HCEC 1CT (cell line): ENCODE measurements around the gene SPDYE17.
"Not testable (repeated sequence)": the region's sequence is repeated elsewhere in the genome, so short reads cannot be mapped to it uniquely, and the experiment has no call there.

ENCODE experiments used
- DNase-seq: peaks from one replicate; pipeline ENCODE4 v3.0.0-alpha.2; 2017

SPDYE17 gene

DNA sequence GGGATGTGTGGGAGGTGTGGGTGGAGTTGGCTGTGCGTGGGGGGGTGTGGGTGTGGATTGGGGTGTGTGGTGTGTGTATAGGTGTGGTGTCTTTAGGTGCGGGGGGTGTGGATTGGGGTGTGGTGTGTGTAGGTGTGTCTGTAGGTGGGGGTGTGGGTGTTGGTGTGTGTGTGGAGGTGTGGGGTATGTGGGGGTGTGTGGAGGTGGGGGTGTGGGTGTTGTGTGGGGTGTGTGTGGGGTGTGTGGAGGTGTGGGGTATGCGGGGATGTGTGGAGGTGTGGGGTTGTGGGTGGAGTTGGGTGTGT lies 33.9 kb downstream of the SPDYE17 start:
- no peak for DNase-seq

DNA sequence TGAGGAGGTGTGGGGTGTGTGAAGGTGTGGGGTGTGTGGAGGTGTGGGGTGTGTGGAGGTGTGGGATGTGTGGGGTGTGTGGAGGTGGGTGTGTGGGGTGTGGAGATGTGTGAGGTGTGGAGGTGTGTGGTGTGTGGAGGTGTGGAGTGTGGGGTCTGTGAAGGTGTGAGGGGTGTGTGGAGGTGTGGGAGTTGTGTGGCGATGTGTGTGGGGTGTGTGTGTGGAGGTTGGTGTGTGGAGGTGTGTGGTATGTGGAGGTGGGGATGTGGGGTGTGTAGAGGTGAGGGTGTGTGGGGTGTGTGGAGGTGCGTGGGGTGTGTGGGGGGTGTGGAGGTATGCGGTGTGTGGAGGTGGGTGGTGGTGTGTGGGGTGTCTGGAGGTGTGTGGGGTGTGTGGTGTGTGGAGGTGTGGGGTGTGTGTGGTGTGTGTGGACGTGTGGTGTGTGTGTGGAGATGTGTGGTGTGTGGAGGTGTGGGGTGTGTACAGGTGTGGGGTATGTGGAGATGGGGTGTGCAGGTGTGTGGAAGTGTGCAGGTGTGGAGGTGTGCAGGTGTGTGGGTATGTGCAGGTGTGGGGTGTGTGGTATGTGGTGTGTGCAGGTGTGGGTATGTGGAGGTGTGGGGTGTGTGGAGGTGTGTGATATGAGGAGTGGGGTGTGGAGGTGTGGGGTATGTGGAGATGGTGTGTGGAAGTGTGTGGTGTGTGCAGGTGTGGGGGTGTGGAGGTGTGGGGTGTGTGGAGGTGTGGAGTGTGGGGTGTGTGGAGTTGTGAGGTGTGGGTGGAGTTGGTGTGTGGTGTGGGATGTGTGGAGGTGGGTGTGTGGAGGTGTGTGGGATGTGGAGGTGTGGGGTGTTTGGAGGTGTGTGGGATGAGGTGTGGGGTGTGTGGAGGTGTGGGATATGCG lies 34.5 kb downstream of the SPDYE17 start:
- DNase-seq, result no peak

DNA sequence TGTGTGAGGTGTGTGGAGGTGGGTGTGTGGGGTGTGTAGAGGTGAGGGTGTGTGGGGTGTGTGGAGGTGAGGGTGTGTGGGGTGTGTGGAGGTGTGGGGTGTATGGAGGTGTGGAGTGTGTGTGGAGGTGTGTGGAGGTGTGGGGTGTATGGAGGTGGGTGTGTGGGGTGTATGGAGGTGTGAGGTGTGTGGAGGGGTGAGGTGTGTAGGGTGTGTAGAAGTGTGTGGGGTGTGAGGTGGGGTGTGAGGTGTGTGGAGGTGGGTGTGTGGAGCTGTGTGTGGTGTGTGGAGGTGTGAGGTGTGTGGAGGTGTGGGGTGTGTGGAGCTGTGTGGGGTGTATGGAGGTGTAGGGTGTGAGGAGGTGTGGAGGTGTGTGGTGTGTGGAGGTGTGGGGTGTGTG lies 35.2 kb downstream of the SPDYE17 start:
- not testable (repeated sequence) for DNase-seq

DNA sequence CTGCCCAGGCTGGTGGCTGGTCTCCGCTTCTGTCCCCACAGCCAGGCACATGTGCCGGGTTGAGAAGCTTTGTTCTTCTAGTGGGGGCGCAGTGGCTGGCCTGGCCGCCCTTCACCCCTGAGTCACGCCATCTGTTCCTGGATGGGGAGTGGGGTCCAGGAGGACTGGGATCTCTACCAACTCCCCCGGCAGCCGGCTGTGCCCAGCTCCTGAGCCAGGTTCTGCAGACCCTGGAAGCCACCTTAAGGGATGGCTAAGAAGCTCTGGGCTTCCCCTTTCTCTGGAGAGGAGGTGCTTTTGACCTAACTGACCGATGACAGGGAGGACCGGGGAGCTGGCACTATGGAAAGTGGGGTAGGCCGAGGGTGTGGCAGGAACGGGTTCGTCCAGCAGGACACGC lies 37.9 kb downstream of the SPDYE17 start:
- not testable (repeated sequence) for DNase-seq

DNA sequence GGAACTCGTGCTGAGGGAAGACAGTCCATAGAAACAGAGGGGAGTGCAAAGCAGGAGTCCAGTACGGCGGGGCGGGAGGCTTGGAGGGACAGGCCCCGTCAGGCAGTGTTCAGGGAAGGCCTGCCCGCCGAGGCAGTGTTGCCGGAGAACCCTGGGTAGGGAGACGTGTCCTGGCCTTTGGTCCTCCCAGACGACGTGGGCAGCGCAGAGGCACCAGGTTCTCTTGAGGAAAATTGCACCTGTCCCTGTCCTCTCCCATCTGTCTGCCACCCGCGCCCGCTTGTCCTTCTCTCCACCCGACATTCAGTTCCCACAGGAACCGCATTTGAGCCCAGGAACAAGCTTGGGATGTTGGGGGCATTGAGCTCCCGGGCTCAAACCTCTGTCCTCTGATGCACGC lies 38.3 kb downstream of the SPDYE17 start:
- not testable (repeated sequence) for DNase-seq

DNA sequence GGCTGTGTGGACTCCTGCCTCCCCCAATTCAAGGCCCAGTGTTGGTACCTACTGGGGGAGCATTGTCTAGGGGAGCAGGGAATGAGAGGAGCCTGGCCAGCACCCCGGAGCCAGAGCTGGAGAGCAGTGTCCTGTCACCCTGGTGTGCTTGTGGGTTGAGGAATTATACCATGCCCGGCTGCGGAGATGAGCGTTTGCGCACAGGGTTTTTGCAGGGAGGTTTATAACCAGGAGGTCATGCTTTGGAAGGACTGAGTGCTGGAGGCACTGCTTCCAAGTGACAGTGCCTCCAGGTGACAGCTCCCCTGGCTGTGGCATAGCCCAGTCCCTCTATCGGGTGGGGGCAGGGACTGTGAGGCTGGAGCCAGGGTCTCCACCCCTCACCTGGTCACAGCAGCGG lies 39.3 kb downstream of the SPDYE17 start:
- DNase-seq, result not testable (repeated sequence)

DNA sequence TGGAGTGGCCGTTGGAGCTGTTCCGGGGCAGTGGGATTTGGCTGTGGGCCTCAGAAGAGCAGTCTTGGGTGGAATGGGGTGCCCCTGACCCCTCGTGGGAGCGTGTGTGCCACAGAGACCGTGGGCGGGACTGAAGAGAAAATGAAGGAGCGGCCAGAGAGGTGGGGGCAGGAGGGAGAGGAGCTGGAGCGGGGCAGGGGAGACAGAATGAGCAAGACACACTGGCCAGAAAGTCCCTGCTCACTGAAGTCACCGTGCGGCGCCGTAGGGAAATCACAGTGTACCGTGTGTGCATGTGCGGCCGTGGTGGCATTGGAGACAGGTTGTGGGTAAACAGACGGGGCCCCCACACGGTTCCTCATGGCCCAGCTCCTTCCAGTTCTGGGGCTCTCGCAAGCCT lies 40.0 kb downstream of the SPDYE17 start:
- not testable (repeated sequence) for DNase-seq

DNA sequence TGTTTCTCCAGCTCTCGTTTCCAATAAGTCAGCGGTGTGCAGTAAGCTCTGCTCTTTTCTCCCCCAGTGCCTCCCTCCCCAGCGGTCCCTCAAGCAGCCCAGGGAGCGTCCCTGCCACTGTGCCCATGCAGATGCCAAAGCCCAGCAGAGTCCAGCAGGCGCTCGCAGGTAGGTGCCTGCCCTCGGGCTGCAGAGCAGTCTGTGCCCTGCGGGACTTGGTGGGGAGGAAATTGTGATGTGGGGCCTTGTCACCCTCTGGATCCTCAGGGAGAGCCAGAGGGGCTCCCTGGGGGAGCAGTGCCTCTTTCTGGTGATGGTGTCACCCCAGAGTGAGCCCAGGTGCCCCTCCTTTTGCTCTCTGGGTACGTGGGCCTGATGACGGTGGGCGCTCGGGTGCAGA lies 42.0 kb downstream of the SPDYE17 start:
- DNase-seq, result not testable (repeated sequence)

DNA sequence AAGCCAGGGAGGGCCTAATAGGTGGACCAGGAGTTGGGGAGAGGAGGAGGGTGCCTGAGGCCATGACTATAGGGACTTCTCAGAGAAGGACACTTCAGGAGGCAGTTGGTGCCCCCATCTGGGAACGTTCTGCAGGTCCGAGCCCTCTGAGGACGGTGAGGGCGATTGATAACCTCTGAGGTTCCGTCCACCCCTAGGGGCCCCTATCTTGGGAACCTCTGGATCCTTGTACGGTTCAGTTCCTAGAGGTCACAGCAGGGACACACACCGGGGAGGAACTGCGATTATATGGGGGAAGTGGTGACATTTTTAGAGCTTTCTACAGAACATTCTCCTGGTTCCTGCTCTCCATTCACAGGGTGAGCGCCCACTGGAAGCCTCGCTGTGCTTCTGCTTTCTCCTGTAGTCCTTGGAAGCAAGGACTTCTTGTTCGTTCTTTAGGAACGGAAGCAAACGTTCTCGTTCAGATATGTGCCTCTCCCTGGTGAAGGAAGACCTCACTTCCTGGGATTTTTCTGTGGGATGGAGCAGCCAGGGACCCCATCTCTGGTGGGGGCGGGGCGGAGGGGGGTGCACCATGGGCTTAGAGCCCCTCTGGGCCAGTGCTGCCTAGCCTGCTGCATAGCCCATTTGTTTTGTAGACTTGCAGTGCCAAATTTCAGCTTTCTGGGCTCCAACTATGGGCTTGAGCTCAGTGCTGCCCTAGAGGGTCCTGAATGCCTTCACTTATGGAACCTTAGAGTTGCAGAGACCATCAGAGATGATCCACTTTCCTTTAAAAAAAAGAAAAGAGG lies 46.0 kb downstream of the SPDYE17 start:
- not testable (repeated sequence) for DNase-seq

DNA sequence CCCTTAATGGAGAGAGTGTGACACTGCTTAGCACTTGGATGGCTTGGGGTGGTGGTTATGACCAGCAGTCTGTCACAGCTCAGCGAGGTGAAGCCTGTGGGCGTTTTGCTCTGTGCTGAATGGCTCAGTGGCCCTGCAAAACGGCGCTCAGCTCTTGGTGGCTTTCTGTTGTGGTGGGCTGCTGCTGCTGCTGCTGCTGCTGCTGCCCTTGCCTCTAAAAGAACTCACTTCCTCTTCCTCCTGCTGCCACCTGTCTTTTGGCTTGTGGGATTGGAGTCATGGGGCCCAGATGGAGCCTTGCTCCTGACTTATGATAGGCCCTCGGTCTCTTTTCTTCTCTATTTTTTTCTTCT lies 47.4 kb downstream of the SPDYE17 start:
- not testable (repeated sequence) for DNase-seq

DNA sequence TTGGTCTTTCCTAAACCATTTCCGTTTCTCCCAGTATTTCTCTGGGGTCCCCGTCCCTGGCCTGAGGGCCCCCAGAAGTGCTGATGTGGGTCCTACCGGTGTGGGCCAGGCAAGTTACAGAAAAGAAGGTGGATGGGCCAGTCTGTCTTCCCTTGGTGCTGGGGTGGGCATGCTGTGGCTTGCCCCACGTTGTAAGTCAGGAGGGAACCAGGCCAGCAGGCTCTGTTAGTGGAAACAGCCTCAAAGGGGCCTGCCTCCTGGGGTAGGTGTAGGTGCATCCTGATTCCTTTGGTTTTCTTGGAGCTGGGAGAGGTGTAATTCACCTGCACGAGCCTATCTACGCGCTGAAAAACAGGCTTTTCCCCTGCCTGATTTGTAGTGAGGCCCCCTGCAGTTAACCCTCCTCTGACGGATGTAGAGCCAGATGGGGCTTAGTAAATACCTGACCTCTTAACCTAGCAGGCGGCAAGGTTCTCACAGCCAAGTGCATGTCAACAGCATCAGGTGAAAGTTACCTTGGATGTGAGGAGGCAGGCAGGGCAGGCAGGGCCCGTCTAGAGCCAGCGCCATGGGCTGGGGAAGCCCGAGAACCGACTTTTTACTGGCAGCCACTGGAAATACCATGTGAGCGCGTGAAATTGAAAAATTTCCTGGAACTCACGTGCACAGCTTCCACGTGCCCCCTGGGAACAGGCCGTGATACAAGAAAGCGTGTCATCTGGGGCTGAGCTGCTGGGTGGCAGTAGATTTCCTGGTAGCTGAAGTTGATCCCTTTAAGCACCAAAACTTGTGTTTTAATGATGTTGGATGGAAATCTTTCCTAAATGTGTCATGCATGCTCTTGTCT lies 48.0 kb downstream of the SPDYE17 start:
- DNase-seq, result not testable (repeated sequence)

DNA sequence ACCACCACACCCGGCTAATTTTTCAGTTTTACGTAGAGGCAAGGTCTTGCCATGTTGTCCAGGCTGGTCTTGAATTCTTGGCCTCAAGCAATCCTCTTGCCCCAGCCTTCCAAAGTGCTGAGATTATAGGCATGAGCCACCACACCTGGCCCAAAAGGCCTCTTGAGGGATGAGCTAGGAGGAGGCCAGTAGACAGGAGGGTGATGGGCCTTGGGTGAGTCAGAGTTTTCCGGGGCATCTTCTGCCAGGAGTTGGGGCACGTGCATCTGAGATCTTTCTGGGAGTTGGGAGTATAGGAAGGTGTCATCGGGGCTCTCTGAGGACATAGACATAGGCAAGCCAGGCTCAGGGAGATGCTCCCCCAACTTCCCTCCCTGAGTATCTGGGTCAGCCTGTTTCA lies 48.8 kb downstream of the SPDYE17 start:
- DNase-seq, result not testable (repeated sequence)

DNA sequence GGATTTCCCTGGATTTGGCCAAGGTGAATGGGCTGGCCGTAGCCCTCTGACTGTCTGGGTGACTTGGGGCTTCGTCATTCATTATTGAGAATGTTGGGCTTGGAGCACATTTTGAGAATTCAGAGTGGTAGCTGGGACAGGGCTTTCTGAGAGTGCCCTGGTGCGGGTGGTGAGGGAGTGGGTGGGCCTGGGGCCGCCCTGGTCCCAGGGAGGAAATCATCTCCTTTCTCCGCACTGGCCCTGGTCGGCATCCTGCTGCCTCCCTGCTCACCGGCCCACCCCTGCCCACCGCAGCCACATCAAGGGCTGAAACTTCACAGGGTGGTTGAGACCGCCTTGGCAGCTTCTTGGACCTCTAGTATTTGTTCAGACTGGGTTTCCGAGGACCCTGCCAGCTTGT lies 49.7 kb downstream of the SPDYE17 start:
- not testable (repeated sequence) for DNase-seq

DNA sequence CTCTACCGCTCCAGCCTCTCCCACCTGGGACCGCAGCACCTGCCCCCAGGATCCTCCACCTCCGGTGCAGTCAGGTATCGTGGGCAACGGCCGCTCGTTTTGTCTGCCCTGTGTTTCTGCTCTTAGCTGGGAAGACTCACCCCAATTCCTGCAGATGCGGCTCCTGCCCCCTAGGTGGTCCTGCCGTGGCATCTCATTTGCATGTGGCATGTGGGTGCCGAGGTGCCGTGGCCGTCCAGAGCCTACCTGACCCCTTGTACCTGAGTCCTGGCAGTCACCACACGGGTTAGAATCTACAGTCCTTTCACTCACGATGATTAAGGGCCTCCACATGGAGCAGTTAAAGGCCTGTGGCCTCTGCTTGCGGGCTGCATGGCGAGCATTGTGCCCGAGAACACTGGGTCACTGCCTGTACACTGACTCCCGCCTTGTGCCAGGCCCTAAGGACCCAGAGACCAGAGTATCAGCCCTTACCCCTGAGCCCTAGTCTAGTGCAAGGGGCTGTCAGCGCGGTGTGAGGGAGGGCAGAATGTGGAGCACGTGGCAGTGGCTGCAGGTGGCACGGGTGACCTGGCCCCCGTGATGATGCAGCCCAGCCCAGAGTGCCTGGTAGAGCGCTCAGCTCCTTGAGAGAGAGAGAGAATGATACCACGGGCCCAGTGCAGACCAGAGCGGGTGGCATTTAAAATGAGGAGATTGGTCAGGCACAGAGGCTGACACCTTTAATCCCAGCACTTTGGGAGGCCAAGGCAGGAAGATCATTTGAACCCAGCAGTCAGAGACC lies 50.8 kb downstream of the SPDYE17 start:
- not testable (repeated sequence) for DNase-seq

DNA sequence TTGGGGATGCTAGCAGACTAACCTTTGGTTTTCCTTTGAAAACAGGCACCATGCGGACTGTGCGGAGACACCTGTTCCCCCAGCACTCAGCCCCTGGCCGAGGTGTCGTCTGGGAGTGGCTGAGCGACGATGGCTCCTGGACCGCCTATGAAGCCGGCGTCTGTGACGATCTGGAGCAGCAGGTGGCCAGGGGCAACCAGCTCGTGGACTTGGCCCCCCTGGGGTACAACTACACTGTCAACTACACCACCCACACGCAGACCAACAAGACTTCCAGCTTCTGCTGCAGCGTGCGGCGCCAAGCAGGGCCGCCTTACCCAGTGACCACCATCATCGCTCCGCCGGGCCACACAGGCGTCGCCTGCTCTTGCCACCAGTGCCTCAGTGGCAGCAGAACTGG lies 51.6 kb downstream of the SPDYE17 start:
- not testable (repeated sequence) for DNase-seq

DNA sequence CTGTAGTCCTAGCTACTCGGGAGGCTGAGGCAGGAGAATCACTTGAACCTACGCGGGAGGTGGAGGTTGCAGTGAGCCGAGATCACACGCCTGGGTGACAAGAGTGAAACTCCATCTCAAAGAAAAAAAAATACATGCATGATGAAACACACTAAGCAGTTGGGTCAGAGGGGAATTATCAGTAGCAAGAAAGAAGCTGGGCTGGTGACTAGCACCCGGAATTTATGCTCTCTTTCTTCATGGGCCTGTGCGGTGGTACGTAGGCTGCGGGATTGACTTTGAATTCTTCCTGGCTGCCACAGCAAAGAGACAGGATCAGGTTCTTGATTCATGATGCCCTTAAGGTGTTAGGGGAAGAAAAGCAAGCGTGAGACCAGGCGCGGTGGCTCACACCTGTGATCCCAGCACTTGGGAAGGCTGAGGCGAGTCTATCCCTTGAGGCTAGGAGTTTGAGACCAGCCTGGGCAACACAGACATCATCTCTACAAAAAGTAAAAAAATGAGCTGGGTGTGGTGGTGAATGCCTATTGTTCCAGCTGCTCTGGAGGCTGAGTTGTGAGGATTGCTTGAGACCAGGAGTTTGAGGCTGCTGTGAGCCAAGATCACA lies 54.3 kb downstream of the SPDYE17 start:
- DNase-seq, result not testable (repeated sequence)

DNA sequence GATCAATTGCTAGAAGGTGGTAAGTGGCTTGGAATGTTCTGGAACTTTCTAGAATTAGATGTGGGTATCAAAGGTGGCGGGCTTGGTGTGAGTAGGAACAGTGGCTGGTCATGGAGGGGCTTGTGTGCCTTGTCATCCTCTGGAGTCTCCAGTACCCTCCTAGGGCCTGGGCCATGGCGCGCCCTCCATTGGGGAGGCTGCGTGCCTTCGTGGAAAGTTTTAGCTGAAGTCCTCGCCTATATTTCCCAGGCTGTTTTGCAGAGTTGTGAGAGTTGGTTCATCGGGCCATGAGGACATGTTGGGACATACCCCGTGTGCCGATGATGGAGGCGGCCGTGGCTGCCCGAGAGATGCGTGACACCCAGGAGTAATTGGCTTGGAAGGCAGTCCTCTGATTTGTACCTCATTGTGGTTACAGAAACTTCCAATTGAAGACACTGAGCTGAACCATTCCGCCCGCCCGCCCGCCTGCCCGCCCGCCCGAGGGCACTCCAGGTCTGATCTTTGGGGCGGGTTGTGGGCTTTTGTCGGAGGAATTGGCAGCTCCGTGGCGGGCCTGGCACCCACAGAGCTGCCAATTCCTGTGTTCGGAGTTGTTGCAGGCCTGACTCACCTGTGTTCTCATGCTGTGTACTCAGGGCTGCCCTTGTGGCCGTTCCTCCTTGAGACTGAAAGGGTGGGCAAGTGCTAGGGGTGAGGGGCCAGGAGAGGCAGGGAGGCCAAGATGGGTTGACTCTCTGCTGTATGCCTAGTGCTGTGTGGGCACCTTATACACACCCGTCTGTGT lies 57.2 kb downstream of the SPDYE17 start:
- not testable (repeated sequence) for DNase-seq

DNA sequence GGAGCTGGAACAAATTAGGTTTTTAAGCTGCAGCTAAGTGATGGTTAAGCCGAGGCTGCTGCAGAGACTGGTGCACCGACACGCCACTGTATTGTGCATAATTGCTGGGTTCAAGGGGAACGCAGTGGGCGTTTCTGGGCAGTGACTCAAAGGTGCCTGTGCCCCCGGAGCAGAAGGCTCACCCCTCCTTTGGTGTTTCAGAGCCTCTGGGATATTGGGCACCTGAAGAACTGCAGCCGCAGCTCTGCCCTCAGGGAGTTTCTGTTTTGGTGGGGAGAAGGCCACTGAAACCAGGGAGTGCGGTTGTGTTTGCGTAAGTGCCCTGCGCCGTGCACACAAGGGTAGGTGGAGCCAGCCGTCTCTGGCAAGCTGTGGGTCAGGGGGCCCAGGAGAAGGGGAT lies 57.8 kb downstream of the SPDYE17 start:
- not testable (repeated sequence) for DNase-seq

DNA sequence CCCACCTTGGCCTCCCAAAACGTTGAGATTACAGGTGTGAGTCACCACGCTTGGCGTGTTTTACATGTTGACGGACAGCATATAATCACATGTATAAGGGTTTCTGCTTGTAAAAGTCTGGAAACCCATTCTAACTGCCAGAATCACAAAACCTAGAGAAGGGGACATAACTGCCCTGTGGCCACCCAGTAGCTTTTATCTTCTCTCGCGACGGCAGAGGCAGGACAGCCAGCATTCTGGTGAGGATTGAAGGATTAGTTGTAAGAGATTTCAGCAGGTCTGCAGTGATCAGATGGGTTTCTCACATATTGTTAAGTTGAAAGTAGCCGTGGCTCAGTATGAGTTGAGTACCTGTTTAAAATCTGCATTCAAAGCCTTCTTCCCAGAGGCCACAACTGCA lies 59.8 kb downstream of the SPDYE17 start:
- not testable (repeated sequence) for DNase-seq
